K562 (cell line): ENCODE measurements around the gene CRB2. TPM values are rescaled to one million over a fixed set of nuclear protein-coding genes. Genes with fewer than 3 reads are reported as not detected.

ENCODE experiments used
- ATAC-seq: fragments of 200-7000 bp; cut with Tn5 transposase; 3 replicates; pipeline ENCODE4 v1.9.1; 2020; ENCODE audit warnings: moderate library complexity
- BruUV-seq: library from RNA; stranded (reverse); fragments of 400-500 nt; replicated peaks from 2 replicates; lab custom pipeline; 2021; lab: Mats Ljungman, UMichigan
- CTCF ChIA-PET: fragments of 300-600 bp; formaldehyde crosslinking; extraction: SDS; loops from one replicate; lab custom pipeline; 2021; ENCODE audit warnings: low intra/inter-chr PET ratio; lab: Yijun Ruan, JAX
- POLR2A ChIA-PET: fragments of 300-600, 350-650 bp; sonication (Branson Sonifier 250); formaldehyde crosslinking; extraction: SDS; loops from one replicate; lab custom pipeline; 2021; ENCODE audit warnings: antibody characterized with exemption, inconsistent platforms; lab: Yijun Ruan, JAX
- DNase-seq, 4 experiments: peaks; one replicate each; pipeline versions ENCODE4 v3.0.0 to v3.0.0-alpha.2; 2011 to 2018; ENCODE audit warnings: low spot score in 3 of 4, mixed read lengths in 3 of 4; ENCODE audit errors: extremely low read depth in 1 of 4
- FAIRE-seq: peaks from 2 replicates; lab custom pipeline; 2011; peaks lifted over from hg19 to GRCh38; lab: Jason Lieb, UNC
- H2AFZ ChIP-seq: 2 replicates; pipeline ENCODE4 v1.6.0; 2011; ENCODE audit warnings: low read depth, low read length, control low read depth, inconsistent platforms
- H3K27ac ChIP-seq: fragments of 200-600 bp; 3 replicates; pipeline ENCODE4 v1.8.0; 2011; ENCODE audit warnings: low read depth, mild to moderate bottlenecking, control low read depth, inconsistent platforms, low read length, moderate library complexity, mixed read lengths; ENCODE audit errors: extremely low read depth
- H3K27me3 ChIP-seq, 2 experiments: fragments of 300-600 bp in 1 of 2; 2 replicates in 1 of 2; 3 replicates in 1 of 2; pipeline versions ENCODE4 v1.6.0 to v1.8.0; 2011; ENCODE audit warnings: inconsistent platforms in 2 of 2, low read length in 2 of 2, mild to moderate bottlenecking in 1 of 2, mixed read lengths in 1 of 2, moderate library complexity in 1 of 2; ENCODE audit not compliant: control insufficient read depth in 2 of 2, insufficient read depth in 2 of 2
- H3K36me3 ChIP-seq: fragments of 300-600 bp; 3 replicates; pipeline ENCODE4 v1.8.0; 2011; ENCODE audit warnings: mild to moderate bottlenecking, low read length, inconsistent platforms; ENCODE audit not compliant: control insufficient read depth, insufficient read depth
- H3K4me1 ChIP-seq, 2 experiments: fragments of 200-600 bp in 1 of 2; replicated peaks in 1 of 2; 2 replicates in 1 of 2; 3 replicates in 1 of 2; pipeline versions ENCODE4 v1.5.1 to v1.8.0; 2011; ENCODE audit warnings: inconsistent platforms in 2 of 2, low read length in 2 of 2, mild to moderate bottlenecking in 1 of 2, mixed read lengths in 1 of 2, moderate library complexity in 1 of 2; ENCODE audit not compliant: control insufficient read depth in 2 of 2, insufficient read depth in 2 of 2
- H3K4me2 ChIP-seq: 2 replicates; pipeline ENCODE4 v1.6.1; 2011; ENCODE audit warnings: low read length, control low read depth, inconsistent platforms, mixed read lengths; ENCODE audit not compliant: insufficient read depth
- H3K4me3 ChIP-seq: fragments of 200-600 bp; sonication (generic), shearing (Covaris generic); 2 replicates; pipeline ENCODE4 v1.5.1; 2016; ENCODE audit warnings: control low read depth, inconsistent platforms
- H3K79me2 ChIP-seq: fragments of 200-600 bp; 3 replicates; pipeline ENCODE4 v1.8.0; 2011; ENCODE audit warnings: low read length, inconsistent platforms; ENCODE audit not compliant: control insufficient read depth, insufficient read depth
- H3K9ac ChIP-seq, 2 experiments: 2 replicates each; pipeline versions ENCODE4 v1.6.0 to v1.6.1; 2011; ENCODE audit warnings: low read depth in 2 of 2, low read length in 2 of 2, control low read depth in 1 of 2, inconsistent platforms in 1 of 2, mild to moderate bottlenecking in 1 of 2, mixed read lengths in 1 of 2; ENCODE audit not compliant: insufficient read depth in 1 of 2
- H3K9me1 ChIP-seq: one replicate; pipeline ENCODE4 v1.6.0; 2011; ENCODE audit warnings: inconsistent platforms, mild to moderate bottlenecking, low read length, moderate library complexity; ENCODE audit not compliant: control insufficient read depth, insufficient read depth
- H3K9me3 ChIP-seq: replicated peaks from 2 replicates; pipeline ENCODE4 v1.5.1; 2011; ENCODE audit warnings: low read depth, low read length, inconsistent platforms; ENCODE audit not compliant: control insufficient read depth, insufficient read depth
- H4K20me1 ChIP-seq: replicated peaks from 2 replicates; pipeline ENCODE4 v1.6.1; 2011; ENCODE audit warnings: low read length, inconsistent platforms, mixed read lengths; ENCODE audit not compliant: control insufficient read depth, insufficient read depth
- ASH1L ChIP-seq: fragments of 450-650 bp; IDR thresholded peaks from 2 replicates; pipeline ENCODE4 v1.6.1; 2018; ENCODE audit warnings: borderline replicate concordance, mild to moderate bottlenecking, low read depth; ENCODE audit not compliant: partially characterized antibody
- IFI16 ChIP-seq: fragments of 250-450 bp; sonication (Bioruptor Pico); IDR thresholded peaks from 2 replicates; pipeline ENCODE4 v2.1.2; 2022; ENCODE audit warnings: mild to moderate bottlenecking, inconsistent platforms
- ILK ChIP-seq: fragments of 450-650 bp; IDR thresholded peaks from 2 replicates; pipeline ENCODE4 v1.6.1; 2016; ENCODE audit warnings: missing genetic modification characterization, low read depth, mild to moderate bottlenecking, missing compliant biosample characterization, moderate library complexity, borderline replicate concordance
- PYGO2 ChIP-seq: fragments of 450-650 bp; IDR thresholded peaks from 2 replicates; pipeline ENCODE4 v1.6.1; 2016; ENCODE audit warnings: mild to moderate bottlenecking, missing genetic modification characterization, moderate library complexity, missing compliant biosample characterization
- SRF ChIP-seq, 2 experiments: fragments of 250-450, 450-650 bp in 1 of 2; sonication (Bioruptor Pico) in 1 of 2; sonication (generic) in 1 of 2; formaldehyde crosslinking; IDR thresholded peaks; 2 replicates each; pipeline versions ENCODE4 v1.5.0 to v1.5.1; 2020 to 2022; ENCODE audit warnings: mild to moderate bottlenecking in 1 of 2, missing genetic modification reagents in 1 of 2
- TOE1 ChIP-seq, 2 experiments: fragments of 450-650 bp in 1 of 2; sonication (generic) in 1 of 2; formaldehyde crosslinking in 1 of 2; IDR thresholded peaks; 2 replicates each; pipeline versions ENCODE4 v1.7.1 to v1.8.0; 2016 to 2022; ENCODE audit warnings: borderline replicate concordance in 2 of 2, mild to moderate bottlenecking in 2 of 2, antibody characterized with exemption in 1 of 2, inconsistent platforms in 1 of 2, low read depth in 1 of 2, missing genetic modification reagents in 1 of 2, moderate library complexity in 1 of 2
- ZNF133 ChIP-seq: fragments of 250-450 bp; sonication (Bioruptor Pico); IDR thresholded peaks from 2 replicates; pipeline ENCODE4 v1.4.0; 2020; ENCODE audit warnings: mild to moderate bottlenecking
- WGBS: fragments of 100-300 bp; shearing (Covaris generic); methylation state at CpG from one replicate; pipeline ENCODE4 v1.1.6; 2016; ENCODE audit warnings: low coverage, mixed read lengths; ENCODE audit not compliant: insufficient coverage; ENCODE audit errors: missing lambda C conversion rate; 5-methylcytosine and 5-hydroxymethylcytosine counted together
- in situ Hi-C: fragments of 300-500 bp; cut with MboI; formaldehyde crosslinking; loops from 4 replicates; pipeline ENCODE4 v1.15.0; 2018; ENCODE audit warnings: inconsistent platforms, mixed read lengths
- intact Hi-C: fragments of 100-400 bp; cut with micrococcal nuclease; formaldehyde crosslinking; loops from 2 replicates; pipeline ENCODE4 v1.14.2; 2022
- polyA plus RNA-seq, 8 experiments: library from polyadenylated mRNA; depleted of rRNA in 4 of 8; stranded (reverse) in 5 of 8; unstranded in 3 of 8; fragments of >200 nt; fragmentation: Nextera tagmentation in 2 of 8; fragmentation: Illumina TruSeq in 1 of 8; extraction: Ambion mirVana in 2 of 8; extraction: Trizol in 1 of 8; gene quantifications; 2 replicates each; pipeline versions ENCODE4 v1.2.1 to v1.2.3, GENCODE V29; 2011 to 2014; ENCODE audit warnings: inconsistent platforms in 1 of 8, missing spikeins in 1 of 8
- total RNA-seq, 7 experiments: library from RNA; depleted of rRNA in 6 of 7; stranded (reverse); fragments of >200 nt in 6 of 7; fragmentation: Illumina TruSeq in 2 of 7; extraction: Trizol in 2 of 7; gene quantifications; 2 replicates each; pipeline versions ENCODE4 v1.2.1 to v1.2.3, GENCODE V29; 2011 to 2021; ENCODE audit warnings: low replicate concordance in 1 of 7

Gene CRB2
- total and polyA plus RNA-seq, 9 of the 15 experiments (the other 6 are each of a cell fraction or from before 2014, with no cell fraction given): 0.13 to 1.2 (median 0.25) TPM; not detected in 2

DNA sequence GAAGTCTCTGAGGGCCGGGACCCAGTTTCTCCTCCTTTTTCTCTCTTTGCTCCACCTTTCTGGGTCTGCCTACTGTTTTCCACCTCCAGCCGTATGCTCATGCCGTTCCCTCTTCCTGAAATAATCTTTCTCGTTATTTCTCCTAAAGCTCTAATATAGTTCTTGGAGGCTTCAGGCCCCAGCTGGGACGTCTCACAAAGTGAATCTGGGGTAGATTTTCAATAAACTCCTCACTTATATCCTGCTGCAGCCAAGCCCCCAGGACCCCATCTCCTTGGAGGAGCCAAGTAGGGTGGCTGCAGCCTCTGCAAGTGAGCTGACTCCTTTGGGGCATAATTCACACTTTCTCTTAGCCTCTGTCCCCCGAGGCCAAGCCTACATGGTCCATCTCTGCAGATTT, 14.2 kb upstream of the CRB2 start (continued):
- TF ChIP-seq ZNF133 (CRISPR knock-in tag): no peak
- no peak for TF ChIP-seq ASH1L
- TF ChIP-seq SRF (CRISPR knock-in tag; IDR thresholded peaks at IDR 0.05): no peak
- TF ChIP-seq ILK: no peak
- TF ChIP-seq, all 486 proteins: peak for 0

- peaks cover 42 to 54% of the 10 kb centered on the region in 2 experiments for H3K4me1 ChIP-seq
- in situ Hi-C loops: loop anchor here (10.0 kb wide), 1 partner anchor 517 kb away; the partner anchor contains the start of gene PDCL
- H3K27me3 ChIP-seq: no peaks in the 10 kb centered on the region
- H3K79me2 ChIP-seq: no peaks in the 10 kb centered on the region
- ATAC-seq: no peak
- CTCF ChIA-PET: no interaction called here
- POLR2A ChIA-PET: interaction anchor here (0.6 kb wide), 1 partner anchor 236 kb away, joined by 4 read pairs; no protein-coding TSS in a partner anchor
- no peak overlapping the region for H3K4me3 ChIP-seq
- H3K9me3 ChIP-seq: no peaks in the 10 kb centered on the region
- H3K27ac ChIP-seq: no peak overlapping the region
- TF ChIP-seq TOE1 (IDR thresholded peaks at IDR 0.05; ENCODE audit: borderline replicate concordance) (no peak), TOE1 (CRISPR knock-in tag; IDR thresholded peaks at IDR 0.05; ENCODE audit: borderline replicate concordance, low read depth) (no peak), IFI16 (CRISPR knock-in tag) (no peak), PYGO2 (tag) (no peak), ASH1L (no peak)
- TF ChIP-seq, all 486 proteins: peak for 0
- no TSS peak for BruUV-seq
- FAIRE-seq (no peak), DNase-seq (no peak)
- Histone ChIP-seq H3K36me3 (no peaks in the 10 kb centered on the region), H3K9me1 (no peaks in the 10 kb centered on the region), H2AFZ (peak overlapping the region; percentile 14; the same call in 1 of the 2 replicates), H4K20me1 (no peaks in the 10 kb centered on the region), H3K9ac (peak overlapping the region in 1 of 2 experiments; percentile 41; a peak in 1 of 4 replicates), H3K4me2 (no peak overlapping the region)
- 66% methylated on average over 5 of the region's 5 CpGs for WGBS
- intact Hi-C loops: loop anchor here (2.0 kb wide), 2 partner anchors 37 to 73 kb away; partner anchors contain the start of gene STRBP
These were observed 13.8 kb upstream of the CRB2 start for GRCh38 chr9:123342247-123342646.
